HEK293T (cell line): Measurements from ENCODE around the gene SPRR2F.

ENCODE experiments used
- FOXM1 ChIP-seq: fragments of 450-650 bp; IDR thresholded peaks from 2 replicates; pipeline ENCODE4 v1.6.1; 2017; ENCODE audit warnings: mild to moderate bottlenecking, borderline replicate concordance
- LEF1 ChIP-seq: fragments of 450-650 bp; IDR thresholded peaks from 2 replicates; pipeline ENCODE4 v1.6.1; 2017; ENCODE audit warnings: mild to moderate bottlenecking, borderline replicate concordance
- SP1 ChIP-seq: fragments of 450-650 bp; IDR thresholded peaks from 2 replicates; pipeline ENCODE4 v1.6.1; 2017
- SUZ12 ChIP-seq: fragments of 450-650 bp; IDR thresholded peaks from 2 replicates; pipeline ENCODE4 v1.6.1; 2016; ENCODE audit warnings: mild to moderate bottlenecking
- TARDBP ChIP-seq: fragments of 450-650 bp; IDR thresholded peaks from 2 replicates; pipeline ENCODE4 v1.6.1; 2016

DNA sequence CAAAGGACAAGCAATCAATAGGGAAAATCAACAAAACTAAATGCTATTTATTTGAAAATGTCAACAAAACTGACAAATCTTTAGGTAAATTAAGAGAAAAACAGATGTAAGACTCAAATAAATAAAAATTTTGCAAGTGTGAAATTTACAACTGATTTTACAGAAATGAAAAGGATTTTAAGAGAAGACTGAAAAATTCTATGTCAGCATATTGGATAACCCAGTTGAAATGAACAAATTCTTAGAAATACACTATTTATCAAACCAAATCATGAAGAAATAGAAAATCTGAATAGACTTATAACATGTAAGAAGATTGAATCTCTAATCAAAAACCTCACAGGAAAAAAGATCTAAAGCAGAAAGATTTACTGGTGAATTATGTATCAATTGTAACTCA is 7.6 kb upstream of the SPRR2F start:
- TF ChIP-seq FOXM1, result no peak
- no peak for TF ChIP-seq SUZ12
- TF ChIP-seq LEF1, result no peak
- no peak for TF ChIP-seq TARDBP
- no peak for TF ChIP-seq SP1
